Anterior cingulate cortex (tissue), 58 donors: ENCODE measurements around the gene GPR78.

Experiments
- DNase-seq, 58 donors: peaks; one replicate each; lab custom pipeline; 2025; lab: John Stamatoyannopoulos, UW

The GPR78 gene

DNA sequence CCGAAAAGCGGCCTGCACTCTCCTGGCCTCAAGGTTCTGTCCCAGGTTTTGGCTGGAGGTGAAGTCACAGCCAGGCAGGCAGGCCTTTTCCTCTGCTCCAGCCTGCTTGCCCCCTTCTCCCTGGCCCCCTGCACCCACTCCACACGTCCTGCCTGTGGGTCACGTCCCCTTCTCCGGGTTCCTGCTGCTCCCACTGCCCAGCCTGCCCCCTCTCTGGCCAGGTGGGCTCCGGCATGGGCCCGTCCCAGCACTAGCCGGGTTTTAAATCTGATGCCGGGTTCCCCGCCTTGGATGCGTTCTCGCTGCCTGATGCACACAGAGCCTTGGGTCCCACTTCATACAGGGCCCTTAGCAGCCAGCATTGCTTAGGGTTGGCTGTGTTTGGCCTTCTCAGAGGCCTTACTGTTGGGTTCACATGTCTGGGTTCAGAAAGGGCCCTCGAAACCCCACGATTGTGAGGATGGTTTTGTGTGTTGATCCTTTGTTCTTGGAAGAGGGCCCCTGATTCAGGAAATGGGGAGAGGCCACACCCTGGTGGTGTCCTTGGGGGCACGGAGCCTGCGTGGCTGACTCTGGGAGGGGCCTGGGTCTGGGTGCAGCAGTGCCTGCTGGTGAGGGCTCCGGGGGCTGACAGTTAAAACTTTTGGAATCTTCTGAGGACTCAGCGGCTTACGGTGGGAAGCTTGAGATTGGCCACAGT lies 18.3 kb downstream of the GPR78 start:
- DNase-seq: no peak

DNA sequence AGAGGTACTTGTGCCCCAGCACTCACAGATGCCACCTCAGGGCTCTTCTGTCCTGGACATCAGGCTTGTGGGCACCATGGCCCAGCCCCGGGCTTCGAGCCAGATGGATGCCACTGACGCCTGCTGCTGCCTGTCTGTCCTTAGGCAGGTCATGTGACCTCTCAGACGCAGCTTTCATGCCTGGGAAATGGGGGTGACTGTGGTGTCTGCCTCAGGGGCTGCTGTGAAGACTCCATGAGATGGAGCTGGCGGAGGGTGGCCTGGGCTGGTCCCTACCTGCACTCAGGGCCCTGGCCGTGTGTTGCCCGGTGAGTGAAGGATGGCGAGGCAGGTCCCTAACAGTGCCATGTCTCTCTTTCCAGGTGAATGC lies 18.9 kb downstream of the GPR78 start:
- no peak for DNase-seq

DNA sequence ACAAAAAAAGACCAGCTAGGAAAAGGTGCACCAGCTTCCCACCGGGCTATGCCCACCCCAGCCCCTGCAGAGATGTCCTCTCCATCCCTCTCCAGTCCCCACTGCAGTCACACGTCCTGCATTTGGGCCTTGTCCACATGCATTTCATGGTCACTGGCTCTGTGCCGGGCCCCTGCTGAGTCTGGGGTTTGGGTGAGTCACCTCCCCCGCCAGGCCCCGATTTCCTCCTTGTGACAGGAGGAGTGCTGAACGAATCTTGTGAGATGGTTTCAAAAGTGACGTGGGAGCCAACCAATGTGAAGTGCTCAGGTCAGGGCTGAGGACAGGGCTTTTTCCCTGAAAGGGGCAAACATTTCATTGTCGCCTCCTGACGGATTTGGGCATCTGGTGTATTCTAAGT lies 19.5 kb downstream of the GPR78 start:
- DNase-seq: peak in 1 of 58 donors; percentile 10

DNA sequence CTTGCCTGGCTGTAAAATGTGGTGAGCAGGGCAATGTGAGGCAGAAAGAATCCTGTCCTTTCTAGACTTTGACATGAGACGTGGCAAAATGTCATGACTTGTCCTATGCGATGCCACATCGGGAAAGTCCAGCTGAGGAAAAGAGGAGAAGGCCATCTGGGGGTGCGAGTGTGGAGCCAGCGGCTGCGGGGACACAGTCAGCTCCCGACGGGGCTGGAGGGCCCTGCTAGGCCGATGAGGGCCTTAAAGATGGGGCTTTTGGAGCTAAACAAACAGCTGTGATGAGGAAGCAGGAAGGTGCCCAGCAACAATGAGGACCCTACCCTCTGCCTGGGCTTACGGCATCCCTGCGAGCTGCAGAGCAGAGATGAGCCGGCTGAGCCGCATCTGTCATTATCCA lies 20.1 kb downstream of the GPR78 start:
- DNase-seq: no peak

DNA sequence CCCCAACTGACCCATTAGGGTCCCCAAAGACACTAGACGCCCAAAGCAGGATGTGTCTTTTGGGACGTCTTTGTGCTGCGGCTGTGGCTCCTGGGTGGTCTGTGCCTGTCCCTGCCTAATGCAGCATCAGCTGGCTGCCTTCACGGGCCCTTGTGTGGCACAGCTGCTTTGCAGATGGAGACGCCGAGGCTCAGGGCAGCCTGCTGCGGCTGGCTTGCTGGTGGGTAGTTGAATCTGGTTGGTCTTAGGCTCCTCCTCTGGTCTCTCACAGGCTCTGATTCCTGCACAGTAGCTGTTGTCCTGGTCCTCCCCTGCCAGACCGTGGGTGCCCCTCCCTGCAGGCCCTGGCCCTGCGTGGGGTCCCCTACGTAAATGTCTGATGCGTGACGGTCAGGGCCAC lies 20.5 kb downstream of the GPR78 start:
- DNase-seq: no peak

DNA sequence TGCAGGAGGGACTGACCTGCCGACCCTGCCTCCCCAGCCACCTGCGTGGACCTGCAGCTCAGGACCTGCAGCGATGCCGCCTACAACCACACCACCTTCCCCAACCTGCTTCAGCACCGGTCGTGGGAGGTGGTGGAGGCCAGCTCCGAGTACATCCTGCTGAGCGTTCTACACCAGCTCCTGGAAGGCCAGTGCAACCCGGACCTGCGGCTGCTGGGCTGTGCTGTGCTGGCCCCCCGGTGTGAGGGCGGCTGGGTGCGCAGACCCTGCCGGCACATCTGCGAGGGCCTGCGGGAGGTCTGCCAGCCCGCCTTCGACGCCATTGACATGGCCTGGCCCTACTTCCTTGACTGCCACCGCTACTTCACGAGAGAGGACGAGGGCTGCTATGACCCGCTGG lies 20.9 kb downstream of the GPR78 start:
- DNase-seq: no peak

DNA sequence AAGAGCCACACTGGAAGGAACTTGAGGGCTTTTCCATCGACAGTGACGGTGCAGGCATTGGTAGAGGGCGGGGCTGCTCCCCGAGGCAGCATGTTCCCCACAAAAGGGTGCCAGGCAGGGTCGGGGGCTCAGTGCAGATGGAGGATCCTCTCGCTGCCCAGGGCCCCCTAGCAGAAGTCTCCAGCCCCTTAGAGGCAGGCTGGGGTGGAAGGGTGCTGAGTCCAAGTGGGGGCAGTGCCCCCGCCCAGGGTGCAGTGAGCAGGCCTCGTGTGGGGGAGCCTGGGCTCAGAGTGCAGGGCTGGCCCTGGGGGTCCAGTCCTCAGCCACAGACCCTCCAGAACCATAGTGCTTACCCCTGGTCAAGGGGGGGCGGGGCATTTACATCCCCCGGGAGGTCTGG lies 21.4 kb downstream of the GPR78 start:
- no peak for DNase-seq

DNA sequence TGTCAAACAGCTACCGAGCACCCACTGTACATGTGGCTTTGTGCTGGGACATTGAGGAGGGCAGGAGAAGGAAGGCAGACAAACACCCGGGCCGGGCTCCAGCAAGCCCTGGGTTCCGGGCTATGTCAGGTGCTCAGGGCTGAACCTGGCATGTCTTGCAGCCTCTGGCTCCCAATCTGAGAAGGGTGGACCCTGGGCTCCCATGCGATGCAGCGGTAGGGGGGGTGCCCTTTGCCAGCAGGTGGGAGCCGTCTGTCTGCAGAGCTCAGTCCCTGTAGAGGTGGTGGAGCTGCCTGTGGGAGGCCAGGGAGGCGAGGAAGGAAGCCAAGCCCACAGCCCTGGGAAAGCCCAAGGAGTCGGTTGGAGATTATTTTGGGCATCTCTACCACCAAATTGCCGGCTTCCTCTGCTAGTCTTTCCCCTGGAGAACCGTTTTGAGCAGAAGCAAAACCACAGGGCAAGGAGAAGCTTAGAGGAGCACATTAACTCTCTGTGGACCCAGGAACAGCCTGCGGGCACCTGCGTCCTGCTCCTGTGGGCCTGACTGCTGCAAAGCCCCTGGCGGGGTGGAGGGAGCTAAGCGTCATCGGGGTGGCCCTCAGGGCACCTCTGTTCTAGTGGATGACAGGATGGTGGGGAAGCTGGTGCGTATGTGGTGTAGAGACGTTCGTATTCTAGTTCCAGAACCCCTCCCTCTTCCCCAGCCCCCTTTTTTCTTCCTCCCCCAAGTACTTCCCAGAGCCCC lies 22.7 kb downstream of the GPR78 start:
- no peak for DNase-seq

DNA sequence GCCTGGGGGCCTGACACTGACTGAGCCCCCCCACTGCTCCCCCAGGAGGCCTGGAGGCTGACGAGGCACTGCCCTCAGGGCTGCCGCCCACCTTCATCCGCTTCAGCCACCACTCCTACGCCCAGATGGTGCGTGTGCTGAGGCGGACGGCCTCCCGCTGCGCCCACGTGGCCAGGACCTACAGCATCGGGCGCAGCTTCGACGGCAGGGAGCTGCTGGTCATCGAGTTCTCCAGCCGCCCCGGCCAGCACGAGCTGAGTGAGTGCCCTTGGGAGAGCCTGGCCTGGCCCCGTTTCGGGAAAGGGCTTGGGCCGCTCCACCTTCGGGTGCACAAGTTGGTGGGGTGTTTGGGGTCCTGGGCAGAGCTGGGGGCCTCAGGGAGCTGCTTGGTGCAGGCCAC lies 23.7 kb downstream of the GPR78 start:
- no peak for DNase-seq

DNA sequence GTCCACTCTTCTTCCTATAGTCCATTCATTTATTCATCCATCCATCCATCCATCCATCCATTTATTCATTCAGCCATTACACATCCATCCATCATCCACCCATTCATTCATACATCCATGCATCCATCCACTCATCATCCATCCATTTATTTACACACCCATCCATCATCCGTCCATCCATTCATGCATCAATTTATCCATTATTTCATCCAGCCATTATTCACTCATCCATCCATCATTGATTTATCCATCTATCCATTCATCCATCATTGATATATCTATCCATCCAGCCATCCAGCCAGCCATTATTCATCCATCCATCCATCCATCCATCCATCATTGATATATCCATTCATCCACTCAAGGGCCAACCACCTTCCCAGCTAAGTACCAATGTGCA lies 25.1 kb downstream of the GPR78 start:
- no peak for DNase-seq

DNA sequence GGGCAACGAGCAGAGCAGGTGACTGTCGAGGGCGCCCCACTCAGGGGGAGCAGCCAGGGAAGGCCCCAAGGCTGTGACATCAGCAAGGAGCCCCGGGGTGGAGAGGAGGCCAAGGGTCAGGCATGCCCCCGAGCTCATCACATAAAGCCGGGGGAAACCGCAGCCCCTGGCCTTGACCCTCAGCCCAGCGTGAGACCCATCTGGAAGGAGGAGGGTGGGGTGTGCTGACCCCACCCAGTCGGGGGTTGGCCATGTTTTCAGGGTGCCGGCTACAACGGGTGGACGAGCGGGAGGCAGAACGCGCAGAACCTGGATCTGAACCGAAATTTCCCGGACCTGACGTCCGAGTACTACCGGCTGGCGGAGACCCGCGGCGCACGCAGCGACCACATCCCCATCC lies 26.3 kb downstream of the GPR78 start:
- DNase-seq: no peak

DNA sequence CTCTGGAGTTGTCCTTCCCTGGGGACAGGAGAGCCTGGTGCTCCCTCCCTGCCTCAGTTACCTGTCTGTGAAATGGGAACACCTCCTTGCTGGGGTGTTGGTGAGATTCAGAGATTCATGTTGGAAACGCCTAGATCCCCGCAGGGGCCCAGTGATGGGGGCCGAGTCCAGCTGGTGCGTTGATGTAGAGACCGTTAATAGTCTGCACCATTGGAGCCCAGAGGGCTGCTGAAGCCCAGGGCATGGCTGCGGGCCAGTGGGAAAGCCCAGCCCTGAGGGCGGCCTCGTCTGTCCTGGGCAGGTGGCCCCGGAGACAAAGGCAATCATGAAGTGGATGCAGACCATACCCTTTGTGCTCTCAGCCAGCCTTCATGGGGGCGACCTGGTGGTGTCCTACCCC lies 26.8 kb downstream of the GPR78 start:
- no peak for DNase-seq

DNA sequence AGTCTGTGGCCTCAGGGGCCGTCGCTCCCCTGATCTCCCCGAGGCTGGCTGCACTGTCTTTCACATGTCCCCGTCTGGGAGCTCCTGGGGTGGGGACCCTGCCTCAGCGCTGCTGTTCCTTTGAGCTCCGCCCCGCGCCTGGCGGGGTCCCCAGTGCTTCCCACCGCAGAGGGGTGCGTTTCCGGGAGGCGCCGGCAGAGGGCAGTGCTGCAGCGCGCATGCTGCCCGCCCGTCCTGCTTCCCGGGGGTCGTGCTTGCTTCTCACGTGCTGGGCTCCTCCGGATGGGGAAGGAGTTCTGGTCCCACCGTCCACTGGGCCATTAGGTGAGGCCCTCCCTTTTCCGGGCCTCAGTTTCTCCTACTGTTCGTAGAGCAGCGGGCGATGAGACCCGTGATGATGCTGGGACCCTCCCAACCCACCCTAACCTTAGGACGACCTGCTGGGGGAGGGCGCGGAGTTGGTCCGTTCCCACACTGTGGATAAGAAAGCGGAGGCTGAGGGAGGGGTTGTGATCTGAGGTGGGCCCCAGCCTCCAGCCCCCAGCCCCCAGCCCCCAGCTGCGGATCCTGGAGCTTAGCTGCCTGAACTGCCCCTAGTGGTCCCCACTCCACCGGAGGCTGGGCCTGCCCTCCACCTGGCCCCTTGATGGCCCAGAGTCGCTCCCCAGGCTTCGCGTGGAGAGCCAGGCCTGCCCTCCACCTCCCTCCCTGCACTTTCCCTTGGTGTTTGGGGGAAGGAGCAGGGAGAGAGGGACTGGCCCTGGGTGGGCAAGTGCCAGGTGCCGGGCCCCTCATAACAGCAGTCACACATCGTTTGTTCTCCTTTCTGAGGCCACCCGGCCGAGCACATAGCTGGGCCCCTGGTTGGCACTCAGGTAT lies 27.6 kb downstream of the GPR78 start:
- peak in 11 of 58 donors; percentile 6 to 36 (median 17) for DNase-seq

DNA sequence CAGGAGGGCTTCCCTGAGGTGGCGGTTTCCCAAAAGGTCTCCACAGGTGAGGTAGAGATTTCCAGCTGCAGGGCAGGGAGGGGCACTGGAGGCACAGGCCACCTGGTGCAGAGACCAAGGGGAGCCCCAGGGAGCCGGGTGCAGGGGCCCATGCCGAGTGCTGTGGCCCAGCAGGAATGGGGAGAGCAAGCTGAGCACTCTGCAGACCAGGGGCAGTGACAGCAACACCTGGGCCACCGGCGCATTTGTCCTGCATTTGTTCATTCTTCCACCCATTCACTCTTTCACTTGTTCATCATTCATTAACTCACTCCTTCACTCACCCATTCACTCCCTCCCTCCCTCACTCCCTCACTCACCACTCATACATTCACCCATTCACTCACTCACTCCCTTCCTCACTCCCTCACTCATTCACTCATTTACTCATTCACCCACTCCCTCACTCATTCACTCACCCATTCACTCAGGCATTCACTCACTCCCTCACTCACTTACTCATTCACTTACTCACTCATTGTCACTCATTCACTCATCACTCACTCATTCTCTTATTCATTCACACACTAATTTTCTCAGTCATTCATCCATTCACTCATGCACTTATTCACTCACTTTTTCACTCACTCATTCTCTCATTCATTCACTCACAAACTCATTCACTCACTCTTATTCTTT lies 28.7 kb downstream of the GPR78 start:
- DNase-seq: no peak

DNA sequence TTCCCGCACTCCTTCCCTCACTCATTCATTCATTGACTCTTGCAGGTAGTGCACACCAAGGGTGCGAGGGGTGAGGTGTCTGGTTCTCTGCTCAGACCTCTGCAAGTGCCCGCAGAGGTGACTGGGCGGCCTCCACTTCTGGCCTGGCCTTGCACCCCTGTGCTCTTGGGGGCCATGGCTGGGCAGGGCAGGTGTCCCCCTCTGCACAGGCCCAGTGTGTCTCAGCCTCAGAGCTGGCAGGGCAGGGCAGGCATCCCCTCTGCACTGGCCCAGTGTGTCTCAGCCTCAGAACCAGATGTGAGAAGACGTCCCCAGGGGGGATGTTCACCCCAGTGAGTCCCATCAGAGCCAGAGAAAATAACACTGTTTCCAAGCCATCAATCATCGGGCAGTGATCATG lies 29.2 kb downstream of the GPR78 start:
- DNase-seq: no peak

DNA sequence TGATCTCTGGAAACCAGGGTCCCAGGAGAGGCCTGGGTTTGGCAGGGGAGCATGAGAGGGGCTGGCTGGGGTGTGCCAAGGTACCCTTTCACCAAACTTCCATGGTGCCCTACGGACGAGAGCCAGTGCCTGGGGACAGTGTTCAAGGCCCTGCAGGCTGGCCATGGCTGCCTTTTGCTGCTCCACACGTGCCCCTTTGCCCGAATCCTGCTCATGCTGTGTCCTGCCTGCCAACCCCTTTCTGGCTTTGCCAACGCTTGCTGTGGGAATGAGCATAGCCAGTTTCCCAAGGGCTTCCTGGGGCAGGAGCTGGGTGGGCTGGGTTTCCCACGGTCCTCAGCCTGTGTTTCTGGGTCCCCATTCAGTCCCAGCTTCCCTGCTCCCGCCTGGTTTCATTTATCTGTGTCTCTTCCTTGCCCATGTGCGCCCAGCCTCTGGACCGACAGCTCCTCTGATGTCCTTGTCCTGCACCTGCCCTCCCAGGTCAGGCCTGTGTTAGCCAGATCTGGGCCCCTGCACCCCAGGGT lies 29.7 kb downstream of the GPR78 start:
- no peak for DNase-seq

DNA sequence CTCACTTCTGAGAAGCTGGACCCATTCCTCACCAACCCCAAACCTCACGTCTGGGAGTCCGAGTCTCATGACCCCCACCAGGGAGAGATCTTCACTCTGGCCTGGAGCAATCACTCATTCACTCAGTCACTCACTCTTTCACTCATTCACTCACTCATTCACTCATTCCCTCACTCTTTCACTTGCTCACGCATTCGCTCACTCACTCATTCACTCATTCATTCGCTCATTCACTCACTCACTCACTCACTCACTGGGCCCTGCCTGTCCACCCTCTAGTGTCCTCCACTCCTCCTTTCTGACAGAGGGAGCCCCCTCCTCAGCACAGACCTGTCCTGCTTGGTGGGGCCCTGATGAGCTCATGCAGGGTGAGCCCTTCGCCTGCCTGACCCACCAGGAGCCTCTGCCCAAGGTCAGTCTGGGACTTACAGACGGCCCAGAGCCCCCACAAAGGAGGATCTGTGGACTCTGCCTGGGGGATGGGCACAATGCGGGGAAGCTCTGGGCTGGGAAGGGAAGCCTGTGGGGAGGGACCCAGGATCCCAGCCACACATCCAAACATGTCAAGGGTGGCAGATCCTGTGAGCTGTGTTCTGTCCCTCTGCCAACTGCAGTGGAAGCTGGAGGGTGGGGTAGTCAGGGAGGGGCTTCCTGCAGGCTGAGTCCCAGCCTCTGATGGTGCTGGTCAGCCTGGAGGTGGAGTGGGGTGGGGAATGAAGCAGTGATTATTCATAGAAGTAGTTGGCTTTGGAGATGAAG lies 30.8 kb downstream of the GPR78 start:
- no peak for DNase-seq

DNA sequence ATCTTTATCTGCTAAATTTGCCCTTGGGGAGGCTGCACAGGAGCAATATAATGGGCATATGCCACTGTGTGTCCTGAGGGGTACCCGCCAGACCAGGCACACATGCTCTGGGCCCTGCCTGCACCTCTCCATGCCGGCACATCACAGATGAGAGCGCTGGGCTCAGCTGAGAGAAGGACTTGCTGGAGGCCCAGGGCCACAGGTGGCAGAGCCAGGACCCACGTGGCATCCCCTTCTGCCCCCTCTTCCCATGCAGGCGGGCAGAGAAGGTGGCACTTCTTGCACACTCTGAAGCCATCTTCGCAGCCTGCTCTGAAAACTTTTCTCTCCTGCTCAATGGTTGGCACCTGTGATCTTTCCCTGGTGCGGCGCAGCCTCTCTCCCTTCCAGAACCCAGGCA lies 32.5 kb downstream of the GPR78 start:
- DNase-seq: no peak

DNA sequence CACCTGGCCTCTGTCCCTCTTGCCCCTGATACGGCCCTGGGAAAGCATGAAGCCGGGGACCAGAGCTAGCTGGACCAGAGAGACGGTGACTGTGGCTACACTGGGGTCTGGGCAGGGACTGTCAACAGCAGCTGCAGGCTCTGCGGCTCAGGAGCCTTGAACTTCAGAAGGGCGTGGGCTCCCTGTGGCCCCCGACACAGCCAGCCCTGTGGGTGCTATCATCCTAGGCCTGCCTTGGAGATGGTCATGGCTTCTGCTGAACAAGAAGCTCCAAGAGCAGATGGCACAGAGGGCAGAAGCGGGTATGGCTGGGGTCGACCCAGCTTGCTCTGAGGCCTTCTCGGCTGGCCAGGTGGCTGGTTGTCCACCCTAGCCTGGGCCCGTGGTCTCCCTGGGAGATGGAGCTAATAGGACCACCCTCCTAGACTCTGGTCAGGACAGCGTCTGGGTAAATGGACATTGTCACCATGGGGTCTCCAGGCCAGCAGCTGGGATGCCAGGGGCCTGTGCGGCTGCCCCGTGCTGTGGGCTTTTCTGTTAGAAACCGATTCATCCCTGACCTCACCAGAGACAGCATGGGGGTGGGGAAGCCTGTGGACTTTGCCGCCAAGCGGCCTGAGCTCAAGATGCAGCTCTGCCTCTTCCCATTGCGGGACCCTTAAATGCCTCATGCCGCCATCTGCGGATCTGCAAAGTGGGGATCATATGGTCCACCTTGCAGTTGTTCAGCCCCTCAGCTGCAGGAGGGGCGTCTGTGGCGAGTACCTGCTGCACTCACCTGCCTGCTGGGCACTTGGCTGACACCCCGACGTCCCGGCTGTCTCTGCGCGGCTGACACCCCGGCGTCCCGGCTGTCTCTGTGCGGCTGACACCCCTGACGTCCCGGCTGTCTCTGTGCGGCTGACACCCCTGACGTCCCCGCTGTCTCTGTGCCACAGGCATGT lies 33.5 kb downstream of the GPR78 start:
- DNase-seq: no peak
